ENCODE data around the gene OMG. TPM values are rescaled to one million over a fixed set of nuclear protein-coding genes. Genes with fewer than 3 reads are reported as not detected.
"Not testable (repeated sequence)": the region's sequence is repeated elsewhere in the genome, so short reads cannot be mapped to it uniquely, and the experiment has no call there.

OMG gene
- total RNA-seq, 1 donor from 2014 or later = not detected

GRCh38 chr17:31262923-31263322, 34.1 kb downstream of the OMG start:
- not testable (repeated sequence) for DNase-seq (ENCODE audit: low spot score)

- DNase-seq (ENCODE audit: low spot score) = no peak
These were observed 35.4 kb downstream of the OMG start for GRCh38 chr17:31261601-31262000.

GRCh38 chr17:31260151-31260550, 36.9 kb downstream of the OMG start:
- DNase-seq (ENCODE audit: low spot score) = no peak

DNA sequence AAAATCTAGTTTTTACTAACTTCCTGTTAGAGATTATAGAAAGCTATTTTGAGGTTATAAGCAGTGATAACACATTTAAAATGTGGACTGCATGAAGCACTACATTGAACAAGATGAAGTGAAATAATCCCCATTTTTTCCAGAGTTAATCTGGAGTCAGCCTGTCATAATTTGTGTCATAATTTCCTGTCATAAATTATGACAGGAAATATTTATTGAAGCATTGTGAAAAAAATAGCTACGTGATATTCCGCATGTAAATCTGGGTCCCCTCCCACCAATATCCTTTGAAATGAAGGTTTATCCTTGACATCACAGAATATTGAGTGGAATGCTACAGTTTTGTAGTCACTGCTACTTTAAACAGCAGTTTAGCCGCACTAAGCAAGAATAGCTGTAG, 40.1 kb downstream of the OMG start:
- DNase-seq (ENCODE audit: low spot score) = no peak

- no peak for DNase-seq (ENCODE audit: low spot score)
These were observed 42.4 kb downstream of the OMG start for GRCh38 chr17:31254654-31255053.

- no peak for DNase-seq (ENCODE audit: low spot score)
These were observed 44.3 kb downstream of the OMG start for GRCh38 chr17:31252741-31253140.

GRCh38 chr17:31251970-31252328, 45.1 kb downstream of the OMG start:
- DNase-seq (ENCODE audit: low spot score) = no peak

DNA sequence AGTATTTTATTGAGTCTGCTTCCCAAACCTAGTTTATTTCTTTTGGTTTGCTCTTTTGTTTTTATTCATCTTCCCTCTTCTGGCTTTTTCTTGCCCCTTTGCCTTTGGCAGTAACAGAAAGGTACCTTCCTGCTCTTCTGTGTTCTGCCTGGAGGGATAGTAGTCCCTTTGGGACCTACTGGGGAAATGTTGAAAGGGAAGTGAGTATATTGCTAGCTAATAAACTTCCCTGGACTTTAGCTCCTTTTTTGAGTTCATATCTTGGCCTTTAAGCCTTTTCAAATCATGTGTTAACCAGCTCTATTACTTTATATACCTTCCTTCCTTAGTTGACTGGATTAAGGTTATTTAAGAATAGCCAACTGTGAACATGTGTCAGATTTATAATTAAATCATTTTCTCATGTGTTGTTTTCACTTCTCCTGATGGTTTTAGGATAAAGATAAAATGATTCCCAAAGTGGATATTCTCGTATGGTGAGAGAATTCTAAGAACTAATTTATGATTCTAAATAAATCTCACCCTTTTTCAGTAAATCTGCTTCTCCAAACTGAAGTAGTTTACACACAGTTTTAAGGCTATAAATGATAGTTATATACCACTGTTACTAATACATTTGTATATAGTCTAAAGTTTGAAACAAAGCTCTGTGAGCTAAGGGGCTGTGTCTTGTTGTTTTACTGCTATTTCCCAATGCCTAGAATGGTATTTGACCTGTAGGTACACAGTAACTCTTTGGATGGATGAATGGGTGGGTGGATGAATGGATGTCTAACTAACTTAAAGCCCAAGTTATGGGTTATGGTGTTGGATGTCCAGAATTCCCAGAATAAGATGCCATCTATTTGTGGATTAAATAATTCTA, 45.7 kb downstream of the OMG start:
- no peak for DNase-seq (ENCODE audit: low spot score)

GRCh38 chr17:31250229-31250628, 46.8 kb downstream of the OMG start:
- DNase-seq (ENCODE audit: low spot score) = no peak

DNA sequence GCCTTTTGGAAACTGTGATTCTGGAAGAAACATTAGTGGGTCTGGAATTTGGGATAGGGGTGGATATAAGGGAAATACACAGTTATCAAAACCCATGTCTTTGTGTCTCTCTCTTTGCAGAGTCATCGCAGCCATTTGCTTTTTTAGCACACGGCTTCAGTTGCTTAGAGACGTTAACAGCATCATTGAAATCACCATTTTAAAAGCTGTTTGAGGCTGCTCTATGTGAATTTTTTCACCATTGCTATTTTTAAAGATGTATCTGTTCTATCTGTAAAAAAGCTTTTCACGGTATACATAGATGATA, 47.3 kb downstream of the OMG start:
- no peak for DNase-seq (ENCODE audit: low spot score)

DNA sequence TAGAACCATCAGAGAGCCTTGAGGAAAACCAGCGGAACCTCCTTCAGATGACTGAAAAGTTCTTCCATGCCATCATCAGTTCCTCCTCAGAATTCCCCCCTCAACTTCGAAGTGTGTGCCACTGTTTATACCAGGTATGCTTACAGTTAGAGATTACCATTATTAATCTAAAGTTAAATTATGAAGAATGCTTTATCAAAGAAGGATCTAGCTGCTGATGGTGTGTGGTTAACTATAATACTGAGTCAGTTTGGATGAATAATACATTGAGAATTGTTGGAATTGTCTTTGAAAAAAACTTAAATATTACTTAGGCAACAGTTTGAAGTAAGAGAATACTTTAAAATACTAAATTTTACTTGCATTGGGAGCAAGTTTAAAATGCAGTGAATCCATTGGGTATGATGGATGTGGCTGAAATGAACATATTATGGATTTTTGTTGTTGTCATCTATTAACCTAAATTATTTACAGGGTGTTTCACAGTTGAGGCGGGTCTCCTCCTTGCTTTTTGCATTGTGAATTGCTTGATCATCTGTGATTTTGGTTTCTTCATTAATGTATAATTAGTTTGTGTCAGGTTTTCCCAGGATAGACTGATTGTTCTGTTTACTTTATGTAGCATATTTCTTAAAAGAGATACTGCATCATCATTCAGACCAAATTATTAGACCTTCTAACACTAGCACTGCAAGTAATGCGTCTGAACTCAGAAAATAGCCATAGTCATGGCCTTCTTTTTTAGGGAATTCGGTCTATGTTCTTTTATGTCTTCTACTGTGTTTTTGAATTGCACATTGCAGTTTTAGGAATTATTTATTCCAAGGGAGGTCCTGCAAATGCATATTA, 47.8 kb downstream of the OMG start:
- no peak for DNase-seq (ENCODE audit: low spot score)

Other genes starting within 250 kb of the OMG start
- gene NF1, start 202.3 kb downstream of the OMG start, total RNA-seq = 112 TPM
- 6.5 TPM for gene EVI2B, start 16.8 kb upstream of the OMG start, total RNA-seq
- 2.7 TPM for gene EVI2A, start 24.4 kb upstream of the OMG start, total RNA-seq
- gene RAB11FIP4, start 94.4 kb upstream of the OMG start, total RNA-seq = 40.7 TPM

Measured in ureter (tissue), 1 donor.